Esophagus muscularis mucosa (tissue), 4 donors: Measurements from ENCODE around the gene ZBP1. TPM values are rescaled to one million over a fixed set of nuclear protein-coding genes. Genes with fewer than 3 reads are reported as not detected.
A peak's percentile ranks its signal among the peaks of the same experiment; 100 is the strongest.

ENCODE experiments used
- DNase-seq: peaks from one replicate; pipeline ENCODE4 v3.0.0-alpha.2; 2017; ENCODE audit errors: extremely low spot score
- H3K27ac ChIP-seq, 4 donors: fragments of 200-600 bp; sonication (generic); replicated peaks in 1 of 4; 1 replicate in 3 of 4; 2 replicates in 1 of 4; pipeline ENCODE4 v1.5.1; 2016 to 2019; ENCODE audit warnings: mild to moderate bottlenecking in 1 of 4
- H3K27me3 ChIP-seq, 4 donors: fragments of 200-600 bp; sonication (generic); one replicate each; pipeline versions ENCODE4 v1.5.1 to v1.6.0; 2016 to 2019
- H3K36me3 ChIP-seq, 4 donors: fragments of 200-600 bp; sonication (generic); one replicate each; pipeline ENCODE4 v1.5.1; 2016 to 2019
- H3K4me1 ChIP-seq, 4 donors: fragments of 200-600 bp; sonication (generic); one replicate each; pipeline ENCODE4 v1.5.1; 2016 to 2019
- H3K4me3 ChIP-seq, 4 donors: fragments of 200-600 bp; sonication (generic); 1 replicate in 2 of 4; 2 replicates in 2 of 4; pipeline ENCODE4 v1.5.1; 2016 to 2019; ENCODE audit warnings: mild to moderate bottlenecking in 4 of 4, moderate library complexity in 1 of 4
- H3K9me3 ChIP-seq, 4 donors: fragments of 200-600 bp; sonication (generic); 1 replicate in 3 of 4; 2 replicates in 1 of 4; pipeline ENCODE4 v1.5.1; 2016 to 2019
- EP300 ChIP-seq: sonication (generic); formaldehyde crosslinking; IDR thresholded peaks from one replicate; pipeline ENCODE4 v1.6.1; 2017; ENCODE audit warnings: antibody characterized with exemption
- POLR2A ChIP-seq: fragments of 450-650 bp; IDR thresholded peaks from one replicate; pipeline ENCODE4 v1.6.1; 2017; ENCODE audit warnings: antibody characterized with exemption, moderate library complexity, mild to moderate bottlenecking, low read depth
- POLR2AphosphoS5 ChIP-seq, 2 donors: sonication (generic); formaldehyde crosslinking; IDR thresholded peaks; one replicate each; pipeline ENCODE4 v1.6.1; 2017; ENCODE audit warnings: antibody characterized with exemption in 2 of 2
- WGBS: methylation state at CpG from one replicate; pipeline ENCODE4 v1.1.5; 2018; 5-methylcytosine and 5-hydroxymethylcytosine counted together
- intact Hi-C: fragments of 100-400 bp; cut with DNase I; formaldehyde crosslinking; loops from one replicate; pipeline ENCODE4 v1.15.1; 2023
- total RNA-seq, 4 donors: library from RNA; depleted of rRNA; stranded (reverse); fragments of >200 nt; gene quantifications; one replicate each; pipeline versions ENCODE4 v1.1.0 to v1.2.1, GENCODE V29; 2016
- TF ChIP-seq, protein P1 (sequence below), 3 experiments: fragments of 200-600 bp in 2 of 3; fragments of 450-650 bp in 1 of 3; sonication (generic) in 2 of 3; IDR thresholded peaks; one replicate each; pipeline ENCODE4 v1.5.1; 2017 to 2019; ENCODE audit warnings: antibody characterized with exemption in 3 of 3, mild to moderate bottlenecking in 2 of 3, moderate library complexity in 1 of 3

Gene ZBP1
- total RNA-seq, 4 donors from 2014 or later: 0.33 to 0.75 TPM; not detected in 2

- peak; percentile 89 for DNase-seq
- intact Hi-C loops: no loop called here
- no peak for TF ChIP-seq POLR2AphosphoS5 (IDR thresholded peaks at IDR 0.05)
- TF ChIP-seq, protein P1, sequence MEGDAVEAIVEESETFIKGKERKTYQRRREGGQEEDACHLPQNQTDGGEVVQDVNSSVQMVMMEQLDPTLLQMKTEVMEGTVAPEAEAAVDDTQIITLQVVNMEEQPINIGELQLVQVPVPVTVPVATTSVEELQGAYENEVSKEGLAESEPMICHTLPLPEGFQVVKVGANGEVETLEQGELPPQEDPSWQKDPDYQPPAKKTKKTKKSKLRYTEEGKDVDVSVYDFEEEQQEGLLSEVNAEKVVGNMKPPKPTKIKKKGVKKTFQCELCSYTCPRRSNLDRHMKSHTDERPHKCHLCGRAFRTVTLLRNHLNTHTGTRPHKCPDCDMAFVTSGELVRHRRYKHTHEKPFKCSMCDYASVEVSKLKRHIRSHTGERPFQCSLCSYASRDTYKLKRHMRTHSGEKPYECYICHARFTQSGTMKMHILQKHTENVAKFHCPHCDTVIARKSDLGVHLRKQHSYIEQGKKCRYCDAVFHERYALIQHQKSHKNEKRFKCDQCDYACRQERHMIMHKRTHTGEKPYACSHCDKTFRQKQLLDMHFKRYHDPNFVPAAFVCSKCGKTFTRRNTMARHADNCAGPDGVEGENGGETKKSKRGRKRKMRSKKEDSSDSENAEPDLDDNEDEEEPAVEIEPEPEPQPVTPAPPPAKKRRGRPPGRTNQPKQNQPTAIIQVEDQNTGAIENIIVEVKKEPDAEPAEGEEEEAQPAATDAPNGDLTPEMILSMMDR (IDR thresholded peaks at IDR 0.05): no peak
- TF ChIP-seq POLR2A: no peak
- no peak for TF ChIP-seq EP300
- WGBS: 82% methylated on average over 12 of the region's 12 CpGs
- peaks cover 5 to 25% (median 15%) of the 10 kb centered on the region in 4 donors for H3K36me3 ChIP-seq
- no peak overlapping the region for H3K27ac ChIP-seq
- no peaks in the 10 kb centered on the region for H3K4me1 ChIP-seq
- H3K4me3 ChIP-seq: no peak overlapping the region
- H3K9me3 ChIP-seq: peaks cover 0 to 12% (median 3%) of the 10 kb centered on the region in 4 donors
- no peaks in the 10 kb centered on the region for H3K27me3 ChIP-seq
Measured at GRCh38 chr20:57647006-57647932, 27.0 kb upstream of the ZBP1 start.

GRCh38 chr20:57638895-57639236 lies 18.6 kb upstream of the ZBP1 start:
- peaks cover 0 to 13% (median 6%) of the 10 kb centered on the region in 4 donors for H3K9me3 ChIP-seq
- TF ChIP-seq EP300 (no peak), POLR2AphosphoS5 (IDR thresholded peaks at IDR 0.05) (no peak)
- no peak overlapping the region for H3K27ac ChIP-seq
- 89% methylated on average over 5 of the region's 5 CpGs for WGBS
- intact Hi-C loops: no loop called here
- H3K4me3 ChIP-seq: no peak overlapping the region
- no peaks in the 10 kb centered on the region for H3K27me3 ChIP-seq
- no peaks in the 10 kb centered on the region for H3K36me3 ChIP-seq
- H3K4me1 ChIP-seq: no peaks in the 10 kb centered on the region
- no peak for DNase-seq

DNA sequence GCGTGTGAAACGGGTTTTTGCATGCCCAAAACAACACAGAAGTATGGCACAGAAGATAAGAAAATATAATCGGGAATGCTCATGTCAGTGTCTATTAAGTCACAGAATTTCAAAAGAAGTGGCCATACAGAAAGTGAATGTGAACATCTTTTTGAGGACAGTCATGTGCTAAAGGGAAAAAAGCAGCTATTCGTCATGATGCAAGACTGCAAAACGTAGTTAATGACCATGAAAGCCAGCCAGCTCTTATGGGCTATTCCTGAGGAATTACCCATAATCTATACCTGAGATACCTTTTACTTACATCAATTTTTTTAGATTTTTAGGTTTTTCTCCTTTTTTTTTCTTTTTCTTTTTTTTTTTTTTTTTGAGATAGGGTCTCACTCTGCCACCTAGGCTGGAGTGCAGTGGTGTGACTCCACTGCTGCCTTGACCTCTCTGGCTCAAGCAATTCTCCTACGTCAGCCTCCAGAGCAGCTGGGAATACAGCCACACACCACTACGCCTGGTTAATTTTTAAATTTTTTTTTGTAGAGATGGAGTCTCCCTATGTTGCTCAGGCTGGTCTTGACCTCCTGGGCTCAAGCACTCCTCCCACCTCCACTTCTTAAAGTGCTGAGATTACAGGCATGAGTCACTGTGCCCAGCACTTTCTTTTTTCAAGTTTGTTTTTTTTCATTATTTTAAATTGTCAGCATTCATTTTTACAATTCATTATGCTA lies 18.1 kb upstream of the ZBP1 start:
- WGBS: 74% methylated on average over 7 of the region's 7 CpGs
- intact Hi-C loops: no loop called here
- DNase-seq: no peak

DNA sequence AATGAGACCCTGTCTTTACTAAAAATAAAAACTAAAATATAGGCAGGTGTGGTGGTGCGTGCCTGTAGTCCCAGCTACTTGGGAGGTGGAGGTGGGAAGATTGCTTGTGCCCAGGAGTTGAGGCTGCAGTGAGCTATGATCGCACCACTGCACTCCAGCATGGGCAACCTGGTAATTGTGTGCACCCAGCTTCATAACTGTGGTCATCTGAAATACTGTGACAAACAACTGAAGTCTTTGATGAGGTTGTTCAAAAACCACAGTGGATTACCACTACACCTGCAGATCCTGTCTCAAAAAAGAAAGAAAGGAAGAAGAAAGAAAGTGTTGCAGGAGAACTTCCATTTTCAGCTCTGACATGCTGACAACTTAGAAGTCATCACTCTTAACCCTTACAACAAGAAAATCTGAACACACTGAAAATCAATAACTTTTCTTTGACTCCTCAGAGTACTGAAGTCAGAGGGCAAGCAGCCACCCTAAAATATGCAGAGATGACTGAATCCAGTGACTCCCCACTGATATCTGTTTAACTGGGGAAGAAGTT lies 13.8 kb upstream of the ZBP1 start:
- WGBS: 84% methylated on average over 2 of the region's 2 CpGs
- H3K36me3 ChIP-seq: no peaks in the 10 kb centered on the region
- no peaks in the 10 kb centered on the region for H3K27me3 ChIP-seq
- peaks cover under 1 to 1% (median 1%) of the 10 kb centered on the region in 4 donors for H3K4me1 ChIP-seq
- no peak overlapping the region for H3K27ac ChIP-seq
- H3K4me3 ChIP-seq: no peak overlapping the region
- no peak for DNase-seq
- TF ChIP-seq POLR2AphosphoS5 (IDR thresholded peaks at IDR 0.05) (no peak), POLR2A (no peak), EP300 (no peak)
- TF ChIP-seq, protein P1 (IDR thresholded peaks at IDR 0.05): no peak
- H3K9me3 ChIP-seq: peaks cover 0 to 12% (median 2%) of the 10 kb centered on the region in 4 donors
- intact Hi-C loops: no loop called here

More for the DNA sequence above, 18.1 kb upstream of the ZBP1 start:
- peaks cover 0 to 12% (median 4%) of the 10 kb centered on the region in 4 donors for H3K9me3 ChIP-seq
- no peaks in the 10 kb centered on the region for H3K36me3 ChIP-seq
- no peaks in the 10 kb centered on the region for H3K4me1 ChIP-seq
- H3K4me3 ChIP-seq: no peak overlapping the region
- TF ChIP-seq EP300 (no peak), POLR2AphosphoS5 (IDR thresholded peaks at IDR 0.05) (no peak), POLR2A (no peak)
- TF ChIP-seq, protein P1 (IDR thresholded peaks at IDR 0.05): no peak
- H3K27me3 ChIP-seq: no peaks in the 10 kb centered on the region
- no peak overlapping the region for H3K27ac ChIP-seq

DNA sequence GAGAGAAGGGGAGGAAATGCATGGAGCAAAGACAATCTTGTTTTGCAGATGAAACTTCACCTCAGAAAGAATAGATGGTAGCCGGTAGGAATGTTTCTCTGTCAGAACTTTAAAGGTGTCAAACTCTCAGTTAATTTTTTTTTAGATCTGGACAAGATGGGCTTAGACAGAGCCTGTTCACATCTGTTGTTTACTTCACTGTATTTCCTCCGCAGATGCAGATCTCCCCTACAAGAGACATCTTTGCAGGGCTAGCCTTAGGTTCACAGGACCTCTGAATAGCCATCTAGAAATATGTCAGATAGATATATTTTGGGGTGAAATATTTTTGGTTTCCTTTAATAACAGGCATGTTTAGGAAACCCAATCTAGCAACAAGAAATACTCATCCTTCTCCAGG lies 12.1 kb upstream of the ZBP1 start:
- DNase-seq: no peak
- TF ChIP-seq POLR2AphosphoS5 (IDR thresholded peaks at IDR 0.05): no peak
- TF ChIP-seq, protein P1 (IDR thresholded peaks at IDR 0.05): no peak
- no peak for TF ChIP-seq POLR2A
- TF ChIP-seq EP300: no peak
- Histone ChIP-seq H3K9me3 (peaks cover 0 to 11% (median 2%) of the 10 kb centered on the region in 4 donors), H3K27ac (no peak overlapping the region), H3K4me1 (peaks cover 11 to 19% (median 18%) of the 10 kb centered on the region in 4 donors), H3K4me3 (no peak overlapping the region), H3K36me3 (no peaks in the 10 kb centered on the region), H3K27me3 (no peaks in the 10 kb centered on the region)
- intact Hi-C loops: no loop called here
- 65% methylated on average over 2 of the region's 2 CpGs for WGBS
